Psoas muscle (tissue), 8 donors: ENCODE results near the gene TESK2. TPM values are rescaled to one million over a fixed set of nuclear protein-coding genes. Genes with fewer than 3 reads are reported as not detected.

Experiments
- ATAC-seq, 4 donors: fragments of 200-7000 bp; cut with Tn5 transposase; one replicate each; pipeline ENCODE4 v1.9.1; 2020; ENCODE audit warnings: moderate library complexity in 3 of 4, mild to moderate bottlenecking in 2 of 4
- DNase-seq, 2 donors: peaks; one replicate each; pipeline ENCODE4 v3.0.0-alpha.2; 2020
- H3K27ac ChIP-seq: fragments of 200-600 bp; one replicate; pipeline ENCODE4 v1.8.0; 2022
- H3K27me3 ChIP-seq, 3 donors: fragments of 200-600 bp in 1 of 3; one replicate each; pipeline versions ENCODE4 v1.6.1 to v1.8.0; 2013 to 2022; ENCODE audit warnings: low read length in 2 of 3, mild to moderate bottlenecking in 2 of 3, moderate library complexity in 1 of 3; ENCODE audit not compliant: insufficient read depth in 3 of 3
- H3K36me3 ChIP-seq, 2 donors: fragments of 200-600 bp in 1 of 2; one replicate each; pipeline versions ENCODE4 v1.6.1 to v1.8.0; 2013 to 2022; ENCODE audit warnings: low read depth in 1 of 2, mild to moderate bottlenecking in 1 of 2, moderate library complexity in 1 of 2; ENCODE audit not compliant: insufficient read depth in 1 of 2
- H3K4me1 ChIP-seq: fragments of 200-600 bp; one replicate; pipeline ENCODE4 v1.8.0; 2022
- H3K4me3 ChIP-seq: fragments of 200-600 bp; one replicate; pipeline ENCODE4 v1.8.0; 2022; ENCODE audit warnings: mild to moderate bottlenecking
- H3K9me3 ChIP-seq: fragments of 200-600 bp; one replicate; pipeline ENCODE4 v1.8.0; 2022
- CTCF ChIP-seq: fragments of 200-600 bp; IDR thresholded peaks from one replicate; pipeline ENCODE4 v1.8.0; 2022; ENCODE audit warnings: antibody characterized with exemption
- WGBS, 3 donors: extraction: QIAGEN DNeasy Blood & Tissue Kit; methylation state at CpG; one replicate each; pipeline versions ENCODE4 v1.1.6 to v1.1.7; 2013; 5-methylcytosine and 5-hydroxymethylcytosine counted together
- intact Hi-C, 2 donors: fragments of 100-400 bp; cut with DNase I; formaldehyde crosslinking; loops; one replicate each; pipeline versions ENCODE4 v1.11.0 to v1.14.2; 2022
- polyA plus RNA-seq, 3 donors: library from polyadenylated mRNA; stranded (reverse); fragments of 200-250 nt; gene quantifications; one replicate each; pipeline ENCODE4 v1.2.3, GENCODE V29; 2013
- total RNA-seq, 4 donors: library from RNA; stranded (reverse); fragmentation: NEBNext Ultra II Directional in 2 of 4; extraction: Animal tissue kit (Norgen Biotek cat#: 25700) in 2 of 4; gene quantifications; one replicate each; pipeline versions ENCODE4 v1.2.1 to v1.2.4, GENCODE V29; 2021 to 2023
- donor health status: healthy with polysubstance abuse.
- donor health status: DM: no; HTN: no; CAD: no; lungs with moderate emphysema.
- donor health status: Bipolar disorder and iron deficiency.
- donor health status: healthy.
- donor health status: DM: yes; HTN: yes; CAD: no.
- donor health status: DM: no; HTN: no; CAD: no.
- donor health status: DM: no; HTN: no; CAD: no.
- donor health status: DM: yes; HTN: yes; CAD: no.

Gene TESK2
- total and polyA plus RNA-seq, 7 donors, result 0.73 to 5.0 (median 2.2) TPM

GRCh38 chr1:45443580-45444446 lies 47.1 kb downstream of the TESK2 start:
- TF ChIP-seq CTCF, result no peak
- Histone ChIP-seq H3K27me3 (no peaks in the 10 kb centered on the region), H3K4me3 (no peak overlapping the region), H3K36me3 (no peaks in the 10 kb centered on the region), H3K27ac (no peak overlapping the region), H3K9me3 (no peaks in the 10 kb centered on the region), H3K4me1 (peaks cover 3% of the 10 kb centered on the region)
- intact Hi-C loops, result loop anchor here in 1 of 2 donors (5.0 kb wide), 1 partner anchor 43 kb away; no protein-coding TSS in a partner anchor
- WGBS, 3 donors, result 89 to 94% (median 94%) methylated on average over 7 of the region's 7 CpGs
- ATAC-seq, result no peak
- DNase-seq, result no peak

- Histone ChIP-seq H3K4me1 (peaks cover 3% of the 10 kb centered on the region), H3K27me3 (no peaks in the 10 kb centered on the region), H3K4me3 (no peak overlapping the region), H3K27ac (no peak overlapping the region), H3K9me3 (no peaks in the 10 kb centered on the region), H3K36me3 (no peaks in the 10 kb centered on the region)
- ATAC-seq (no peak), DNase-seq (no peak)
- WGBS, 3 donors, result 47 to 60% (median 50%) methylated on average over 3 of the region's 3 CpGs
- intact Hi-C loops, result loop anchor here in 1 of 2 donors (5.0 kb wide), 1 partner anchor 45 kb away; no protein-coding TSS in a partner anchor
- TF ChIP-seq CTCF, result no peak
Observed at GRCh38 chr1:45442272-45442671, 48.7 kb downstream of the TESK2 start.

- H3K36me3 ChIP-seq, result no peaks in the 10 kb centered on the region
- intact Hi-C loops, result no loop called here
- peak overlapping the region; percentile 6 for H3K27ac ChIP-seq
- no peaks in the 10 kb centered on the region for H3K4me1 ChIP-seq
- no peaks in the 10 kb centered on the region for H3K27me3 ChIP-seq
- H3K4me3 ChIP-seq, result no peak overlapping the region
- ATAC-seq (no peak), DNase-seq (no peak)
- no peak for TF ChIP-seq CTCF
- no peaks in the 10 kb centered on the region for H3K9me3 ChIP-seq
Observed at GRCh38 chr1:45437323-45437722, 53.6 kb downstream of the TESK2 start.

GRCh38 chr1:45430490-45430889 lies 60.5 kb downstream of the TESK2 start:
- TF ChIP-seq CTCF, result no peak

More at GRCh38 chr1:45430490-45430889, 60.5 kb downstream of the TESK2 start:
- H3K4me3 ChIP-seq, result no peak overlapping the region
- H3K4me1 ChIP-seq, result peaks cover 6% of the 10 kb centered on the region
- H3K9me3 ChIP-seq, result no peaks in the 10 kb centered on the region
- 92 to 93% (median 93%) methylated on average over 5 of the region's 5 CpGs for WGBS, 3 donors
- H3K27me3 ChIP-seq, result no peaks in the 10 kb centered on the region
- H3K36me3 ChIP-seq, result no peaks in the 10 kb centered on the region
- no peak for DNase-seq
- intact Hi-C loops, result no loop called here
- no peak for ATAC-seq
- no peak overlapping the region for H3K27ac ChIP-seq
